GM21390 (cell line): Measurements from ENCODE around the gene ZNF2.

Source experiments
- ATAC-seq: cut with Tn5 transposase; IDR thresholded peaks from one replicate; pipeline ENCODE4 v1.9.1; 2021; ENCODE audit not compliant: unreplicated experiment

Gene ZNF2

GRCh38 chr2:95204396-95204795 lies 38.8 kb downstream of the ZNF2 start:
- no peak for ATAC-seq

GRCh38 chr2:95206096-95206495 lies 40.5 kb downstream of the ZNF2 start:
- no peak for ATAC-seq

GRCh38 chr2:95207111-95207961 lies 41.7 kb downstream of the ZNF2 start, which contains the start of gene ZNF892:
ZNF892 (plus strand) TSS chr2:95207521; CDS start chr2:95207816, 295 bp downstream.
- ATAC-seq: peak; percentile 97

GRCh38 chr2:95208106-95208505 lies 42.5 kb downstream of the ZNF2 start:
- no peak for ATAC-seq

- ATAC-seq: no peak
Measured at GRCh38 chr2:95215018-95215612, 49.5 kb downstream of the ZNF2 start.

GRCh38 chr2:95220449-95220848 lies 54.8 kb downstream of the ZNF2 start:
- ATAC-seq: no peak

GRCh38 chr2:95225658-95226057 lies 60.0 kb downstream of the ZNF2 start:
- no peak for ATAC-seq

- ATAC-seq: no peak
Measured at GRCh38 chr2:95231723-95232122, 66.1 kb downstream of the ZNF2 start.

GRCh38 chr2:95232232-95232631 lies 66.6 kb downstream of the ZNF2 start:
- ATAC-seq: no peak
